Germinal center (tissue), 1 donor: ENCODE measurements around the gene C16orf74.

Source experiments
- DNase-seq: peaks from one replicate; pipeline ENCODE4 v3.0.0; 2012; ENCODE audit warnings: mixed read lengths, low spot score

C16orf74 gene

GRCh38 chr16:85717393-85718152, 33.3 kb downstream of the C16orf74 start:
- peak; percentile 72 for DNase-seq

GRCh38 chr16:85716680-85717038, 34.2 kb downstream of the C16orf74 start:
- DNase-seq, result no peak

GRCh38 chr16:85716022-85716679, 34.7 kb downstream of the C16orf74 start:
- no peak for DNase-seq

- DNase-seq, result no peak
These were observed 35.5 kb downstream of the C16orf74 start for GRCh38 chr16:85715169-85716021.

GRCh38 chr16:85712801-85713200, 38.1 kb downstream of the C16orf74 start:
- DNase-seq, result no peak

- no peak for DNase-seq
These were observed 38.8 kb downstream of the C16orf74 start for GRCh38 chr16:85711982-85712587.

GRCh38 chr16:85710732-85711131, 40.2 kb downstream of the C16orf74 start:
- no peak for DNase-seq

- DNase-seq, result no peak
These were observed 40.9 kb downstream of the C16orf74 start for GRCh38 chr16:85709766-85710585.

GRCh38 chr16:85708338-85708737, 42.6 kb downstream of the C16orf74 start:
- no peak for DNase-seq

GRCh38 chr16:85707528-85708095, 43.3 kb downstream of the C16orf74 start:
- no peak for DNase-seq

- DNase-seq, result no peak
These were observed 44.4 kb downstream of the C16orf74 start for GRCh38 chr16:85706449-85707034.

- DNase-seq, result no peak
These were observed 45.7 kb downstream of the C16orf74 start for GRCh38 chr16:85704900-85705846.

GRCh38 chr16:85704011-85704410, 46.9 kb downstream of the C16orf74 start:
- no peak for DNase-seq

- DNase-seq, result no peak
These were observed 51.3 kb downstream of the C16orf74 start for GRCh38 chr16:85699628-85700027.

- DNase-seq, result no peak
These were observed 51.8 kb downstream of the C16orf74 start for GRCh38 chr16:85698935-85699558.

- DNase-seq, result no peak
These were observed 52.4 kb downstream of the C16orf74 start for GRCh38 chr16:85698459-85698891.

GRCh38 chr16:85697431-85697830, 53.5 kb downstream of the C16orf74 start:
- DNase-seq, result no peak

GRCh38 chr16:85696781-85697180, 54.1 kb downstream of the C16orf74 start:
- DNase-seq, result no peak
